Smooth muscle cell of the brain vasculature (primary cell): ENCODE data around the gene NDUFA7.
"Not testable (repeated sequence)": the region's sequence is repeated elsewhere in the genome, so short reads cannot be mapped to it uniquely, and the experiment has no call there.

Experiments used
- DNase-seq: peaks from one replicate; pipeline ENCODE4 v3.0.0-alpha.2; 2012; ENCODE audit warnings: low read depth, low spot score

The NDUFA7 gene

DNA sequence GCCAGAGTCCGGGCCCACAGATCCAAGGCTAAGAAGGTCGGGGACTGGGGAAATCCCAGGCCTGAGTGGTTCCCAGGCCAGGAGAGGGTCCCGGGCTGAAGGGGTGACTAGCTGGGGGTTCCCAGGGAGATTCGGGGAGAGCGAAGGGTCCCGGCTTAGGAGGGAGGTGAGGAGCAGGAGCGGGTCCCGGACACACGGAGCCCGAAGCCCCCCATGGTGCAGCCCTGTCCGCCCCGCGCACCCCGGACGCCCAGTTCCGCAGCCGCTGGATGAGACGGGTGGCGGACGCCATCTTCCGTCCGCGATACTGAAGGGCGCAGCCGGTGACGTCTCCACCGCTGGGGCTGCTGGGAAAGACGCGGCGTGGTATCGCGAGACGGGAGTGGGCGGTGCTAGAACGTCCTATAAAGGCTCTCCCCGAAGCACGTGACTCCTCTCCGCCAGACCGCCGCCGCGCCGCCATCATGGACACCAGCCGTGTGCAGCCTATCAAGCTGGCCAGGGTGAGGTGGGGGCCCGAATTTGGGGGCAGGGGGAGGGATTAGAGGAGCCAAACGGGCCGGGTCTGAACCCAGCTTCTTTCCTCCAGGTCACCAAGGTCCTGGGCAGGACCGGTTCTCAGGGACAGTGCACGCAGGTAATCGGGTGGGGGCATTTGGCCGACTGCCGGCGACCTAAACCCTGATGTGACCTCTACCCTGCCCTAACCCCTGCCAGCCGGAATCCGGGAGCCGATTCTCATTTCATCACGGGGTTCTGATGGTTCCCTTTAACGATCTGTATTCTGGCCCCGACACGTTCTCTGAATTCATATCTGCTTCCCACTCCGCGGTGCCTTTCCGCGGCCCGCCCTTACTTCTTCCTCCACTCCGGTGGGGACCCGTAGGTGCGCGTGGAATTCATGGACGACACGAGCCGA, at the start of gene NDUFA7, which contains the start of gene RPS28:
NDUFA7 (minus strand) TSS at position 309 of the 919 bp plus-strand sequence; CDS start at position 292, 17 bp downstream.
RPS28 (plus strand) TSS at position 430 of the 919 bp plus-strand sequence; CDS start at position 465, 35 bp downstream.
- peak; percentile 86 for DNase-seq

- DNase-seq: no peak
Observed at GRCh38 chr19:8370176-8371010, 49.2 kb upstream of the NDUFA7 start.

GRCh38 chr19:8367327-8368001, 46.3 kb upstream of the NDUFA7 start:
- peak; percentile 96 for DNase-seq

GRCh38 chr19:8366961-8367326, 45.8 kb upstream of the NDUFA7 start:
- DNase-seq: no peak

DNA sequence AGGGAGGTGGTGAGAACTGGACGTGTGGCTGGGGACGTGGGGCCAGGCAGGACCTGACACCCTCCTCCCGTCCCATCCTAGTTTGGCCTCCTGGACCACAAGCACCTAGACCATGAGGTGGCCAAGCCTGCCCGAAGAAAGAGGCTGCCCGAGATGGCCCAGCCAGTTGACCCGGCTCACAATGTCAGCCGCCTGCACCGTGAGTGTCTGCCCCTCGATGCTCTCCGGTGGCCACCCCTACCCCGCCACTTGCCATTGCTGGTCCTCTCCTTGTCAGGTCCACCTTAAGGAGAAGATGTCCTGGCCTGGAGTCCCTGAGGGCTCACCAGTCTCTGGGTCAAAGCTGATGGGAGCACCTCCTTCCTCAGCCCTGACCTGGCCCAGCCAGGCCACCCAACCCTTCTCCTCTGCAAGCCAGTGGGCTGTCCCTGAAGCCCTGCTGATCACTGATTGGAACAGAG, 45.0 kb upstream of the NDUFA7 start:
- DNase-seq: no peak

DNA sequence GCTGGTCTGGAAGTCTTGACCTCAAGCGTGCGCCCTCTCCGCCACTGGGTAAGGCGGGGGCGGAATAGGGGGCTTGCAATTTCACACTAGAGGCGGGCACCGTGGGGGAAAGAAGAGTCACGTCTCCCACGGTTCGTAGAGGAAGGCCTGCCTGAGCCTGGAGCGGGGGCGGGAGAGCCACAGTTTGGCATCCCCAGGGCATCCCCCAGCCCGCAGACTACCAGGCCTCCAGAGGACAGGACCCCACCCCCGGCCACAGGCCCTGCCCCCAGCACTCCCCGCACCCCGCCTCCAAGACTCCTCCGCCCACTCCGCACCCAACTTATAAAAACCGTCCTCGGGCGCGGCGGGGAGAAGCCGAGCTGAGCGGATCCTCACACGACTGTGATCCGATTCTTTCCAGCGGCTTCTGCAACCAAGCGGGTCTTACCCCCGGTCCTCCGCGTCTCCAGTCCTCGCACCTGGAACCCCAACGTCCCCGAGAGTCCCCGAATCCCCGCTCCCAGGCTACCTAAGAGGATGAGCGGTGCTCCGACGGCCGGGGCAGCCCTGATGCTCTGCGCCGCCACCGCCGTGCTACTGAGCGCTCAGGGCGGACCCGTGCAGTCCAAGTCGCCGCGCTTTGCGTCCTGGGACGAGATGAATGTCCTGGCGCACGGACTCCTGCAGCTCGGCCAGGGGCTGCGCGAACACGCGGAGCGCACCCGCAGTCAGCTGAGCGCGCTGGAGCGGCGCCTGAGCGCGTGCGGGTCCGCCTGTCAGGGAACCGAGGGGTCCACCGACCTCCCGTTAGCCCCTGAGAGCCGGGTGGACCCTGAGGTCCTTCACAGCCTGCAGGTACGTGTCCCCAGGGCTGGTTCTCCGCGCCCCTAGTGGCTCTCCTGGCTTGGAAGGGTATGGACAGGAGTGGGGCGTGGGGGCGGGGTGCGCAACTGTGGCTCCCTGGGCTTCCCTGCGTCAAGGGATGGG, 42.9 kb upstream of the NDUFA7 start, which contains the start of gene ANGPTL4:
ANGPTL4 (plus strand) TSS at position 353 of the 969 bp plus-strand sequence; CDS start at position 520, 167 bp downstream.
- no peak for DNase-seq

DNA sequence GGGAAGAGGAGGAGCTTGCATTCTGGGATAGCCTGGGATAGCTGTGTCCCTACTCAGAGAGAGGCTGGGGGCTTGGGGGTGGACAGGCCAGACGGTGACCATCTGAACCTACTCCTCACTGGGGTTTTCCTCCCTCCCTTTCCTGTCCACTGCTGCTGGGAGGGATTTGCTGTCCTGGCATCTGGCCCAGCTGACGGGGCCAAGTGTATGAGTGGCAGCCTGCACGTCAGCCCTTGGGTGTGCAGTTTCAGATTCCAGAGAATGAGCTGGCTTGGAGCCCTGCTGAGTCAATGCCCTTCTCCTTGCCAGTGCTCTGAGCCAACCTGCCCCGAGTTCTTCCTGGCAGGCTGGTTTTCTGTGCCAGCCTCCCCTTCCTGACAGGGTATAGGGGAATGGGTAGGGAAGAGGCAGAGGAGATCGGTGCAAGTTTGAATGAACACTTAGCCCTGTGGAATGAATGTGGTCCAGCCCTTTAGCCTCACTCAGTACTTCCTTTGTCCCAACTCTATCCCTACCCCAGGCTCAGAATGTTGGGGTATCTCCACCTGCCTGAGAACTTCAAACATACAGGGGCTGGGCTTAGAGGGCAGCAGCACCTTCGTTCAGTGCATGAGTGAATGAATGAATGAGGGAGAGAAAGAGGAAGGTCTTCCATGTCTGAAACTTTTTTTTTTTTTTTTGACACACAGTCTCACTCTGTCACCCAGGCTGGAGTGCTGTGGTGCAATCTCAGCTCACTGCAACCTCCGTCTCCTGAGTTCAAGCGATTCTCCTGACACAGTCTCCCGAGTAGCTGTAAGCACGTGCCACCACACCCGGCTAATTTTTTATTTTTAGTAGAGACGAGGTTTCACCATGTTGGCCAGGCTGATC, 41.0 kb upstream of the NDUFA7 start:
- DNase-seq: no peak

GRCh38 chr19:8360196-8360595, 39.0 kb upstream of the NDUFA7 start:
- no peak for DNase-seq

DNA sequence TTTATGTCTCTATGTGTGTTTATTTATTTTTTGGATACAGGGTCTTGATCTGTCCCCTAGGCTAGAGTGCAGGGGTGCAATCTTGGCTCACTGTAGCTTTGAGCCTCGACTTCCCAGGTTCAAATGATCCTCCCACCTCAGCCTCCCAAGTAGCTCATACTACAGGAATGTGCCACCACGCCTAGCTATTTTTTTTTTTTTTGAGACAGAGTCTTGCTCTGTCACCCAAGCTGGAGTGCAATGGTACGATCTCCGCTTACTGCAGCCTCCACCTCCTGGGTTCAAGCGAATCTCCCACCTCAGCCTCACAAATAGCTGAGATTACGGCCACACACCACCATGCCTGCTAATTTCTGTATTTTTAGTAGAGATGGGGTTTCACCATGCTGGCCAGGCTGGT, 37.8 kb upstream of the NDUFA7 start:
- DNase-seq: no peak

DNA sequence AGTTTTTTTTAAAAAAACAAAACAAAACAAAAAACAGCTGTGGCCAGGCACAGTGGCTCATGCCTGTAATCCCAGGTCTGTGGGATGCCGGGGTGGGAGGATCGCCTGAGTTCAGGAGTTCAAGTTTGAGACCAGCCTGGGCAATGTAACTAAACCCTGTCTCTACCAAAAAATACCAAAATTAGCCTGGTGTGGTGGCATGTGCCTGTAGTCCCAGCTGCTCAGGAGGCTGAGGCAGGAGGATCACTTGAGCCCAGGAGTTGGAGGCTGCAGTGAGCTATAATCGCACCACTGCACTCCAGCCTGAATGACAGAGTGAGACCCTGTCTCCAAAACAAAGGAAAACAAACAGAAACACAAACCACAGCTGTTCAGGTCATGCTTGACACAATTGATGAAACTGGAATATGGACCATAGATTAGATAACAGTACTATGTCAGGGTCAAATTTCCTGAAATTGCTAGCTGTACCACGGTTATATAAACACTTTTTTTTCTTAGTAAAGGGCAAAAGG, 35.9 kb upstream of the NDUFA7 start:
- no peak for DNase-seq

DNA sequence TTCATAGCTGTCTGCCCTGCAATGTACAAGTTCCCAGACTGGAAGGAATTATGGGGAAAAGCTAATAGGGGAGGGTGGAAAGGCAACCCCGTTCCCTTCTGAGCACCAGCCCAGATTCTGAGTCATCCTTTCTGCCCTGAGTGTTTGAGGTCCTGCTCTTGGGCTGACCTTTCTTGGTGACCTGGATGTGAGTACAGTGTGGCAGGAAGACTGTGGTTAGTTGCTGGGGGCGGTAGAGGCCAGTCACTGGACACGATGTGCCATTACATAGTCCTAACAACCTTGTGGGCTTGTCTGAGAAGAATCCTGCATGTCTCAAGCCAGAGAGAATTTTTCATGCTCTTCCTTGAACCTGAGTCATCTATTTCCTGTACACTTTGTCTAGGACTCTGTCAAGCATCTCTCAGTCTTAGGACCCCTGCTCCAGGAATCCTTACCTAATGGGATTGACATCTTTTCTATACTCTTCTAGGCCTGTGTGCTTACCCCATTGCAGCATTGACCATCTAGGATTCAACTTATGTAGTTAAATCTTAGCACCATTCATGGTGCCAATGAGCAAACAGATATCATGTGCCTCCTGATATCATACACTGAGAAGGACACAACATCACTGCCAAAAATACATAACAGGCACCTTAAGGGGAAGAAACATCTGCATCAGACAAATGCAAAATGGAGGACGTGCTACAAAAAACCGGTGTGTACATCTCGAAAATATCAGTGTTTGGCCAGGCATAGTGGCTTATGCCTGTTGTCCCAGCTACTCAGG, 34.6 kb upstream of the NDUFA7 start:
- DNase-seq: no peak

- DNase-seq: not testable (repeated sequence)
Observed at GRCh38 chr19:8352845-8353244, 31.7 kb upstream of the NDUFA7 start.

DNA sequence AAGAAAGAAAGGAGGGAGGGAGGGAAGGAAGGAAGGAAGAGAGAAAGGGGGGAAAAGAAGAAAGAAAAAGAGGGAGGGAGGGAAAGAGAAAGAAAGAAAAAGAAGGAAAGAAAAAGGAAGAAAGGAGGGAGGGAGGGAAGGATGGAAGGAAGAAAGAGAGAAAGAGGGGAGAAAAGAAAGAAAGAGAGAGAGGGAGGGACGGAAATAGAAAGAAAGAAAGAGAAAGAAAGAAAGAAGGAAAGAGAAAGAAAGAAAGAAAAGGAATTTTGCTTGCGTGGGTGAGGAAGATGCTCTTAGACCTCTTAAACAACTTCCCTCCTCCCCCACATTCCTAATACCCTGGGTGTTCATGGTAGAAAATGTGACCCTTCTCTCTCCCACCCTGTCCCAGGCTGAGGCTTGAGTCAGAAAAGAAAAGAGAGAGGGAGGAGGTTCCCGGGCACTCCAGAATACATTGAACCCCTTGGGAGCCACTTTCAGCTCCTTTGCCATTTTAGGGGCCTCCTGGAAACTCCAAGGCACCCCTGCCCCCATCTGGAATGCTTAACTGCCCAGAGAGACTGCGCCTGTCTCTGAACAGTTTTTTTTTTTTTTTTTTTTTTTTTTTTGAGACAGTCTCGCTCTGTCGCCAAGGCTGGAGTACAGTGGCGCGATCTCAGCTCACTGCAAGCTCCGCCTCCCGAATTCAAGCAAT, 31.1 kb upstream of the NDUFA7 start:
- DNase-seq: no peak

GRCh38 chr19:8349629-8350372, 28.6 kb upstream of the NDUFA7 start:
- DNase-seq: not testable (repeated sequence)

DNA sequence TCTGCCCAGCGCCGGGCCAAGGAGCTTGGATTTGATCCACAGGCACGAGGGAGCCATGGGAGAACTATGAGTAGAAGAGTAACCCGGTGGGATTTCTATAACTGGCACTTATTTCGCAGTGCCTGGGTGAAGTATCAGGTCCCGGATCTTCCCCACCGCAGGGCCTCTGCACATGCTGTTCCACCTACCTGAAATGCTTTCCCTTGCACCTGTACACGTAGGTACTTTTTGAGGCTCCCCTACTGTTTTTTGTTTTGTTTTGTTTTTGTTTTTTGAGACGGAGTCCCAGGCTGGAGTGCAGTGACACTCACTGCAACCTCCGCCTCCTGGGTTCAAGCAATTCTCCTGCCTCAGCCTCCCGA, 22.3 kb upstream of the NDUFA7 start:
- no peak for DNase-seq

DNA sequence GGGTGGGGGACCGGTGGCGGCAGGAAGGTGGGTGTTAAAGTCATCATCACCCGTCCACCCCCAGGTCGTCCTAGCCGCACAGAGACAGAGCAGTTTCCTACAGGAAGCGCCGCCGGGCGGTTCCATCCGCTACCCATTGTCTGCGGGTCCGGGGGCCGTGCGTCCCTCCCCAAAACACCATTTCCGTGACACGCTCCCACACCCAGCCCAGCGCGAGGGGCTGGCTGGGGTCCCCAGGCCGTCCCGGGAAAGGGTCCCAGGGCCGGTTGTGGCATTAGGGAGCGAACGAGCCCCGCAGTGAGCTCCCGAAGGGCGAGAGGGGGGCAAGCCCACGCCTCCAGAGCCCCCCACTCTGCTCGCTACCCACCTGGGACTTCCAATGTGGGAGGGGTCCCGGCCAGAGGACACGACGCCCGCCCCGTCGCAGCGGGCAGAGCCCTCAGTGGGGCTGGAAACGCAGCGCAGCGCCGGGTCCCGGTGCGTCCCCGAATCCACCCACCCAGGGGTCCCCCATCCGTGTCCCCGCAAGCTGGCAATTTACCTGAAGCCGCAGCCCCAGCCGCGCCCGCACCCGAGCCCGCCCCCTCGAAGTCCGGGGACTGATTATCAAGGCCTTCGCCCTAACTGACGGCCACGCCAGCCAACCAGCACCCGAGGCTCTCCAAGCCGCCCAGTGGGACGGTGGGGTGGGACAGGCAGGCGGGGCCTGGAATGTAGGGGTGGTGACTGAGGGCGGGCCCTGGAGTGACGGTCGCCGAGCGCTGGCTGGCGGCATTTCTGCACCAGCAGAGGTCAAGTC, 21.7 kb upstream of the NDUFA7 start, which contains the start of gene KANK3:
KANK3 (minus strand) TSS at position 579 of the 799 bp plus-strand sequence. CDS start 5,434 bp downstream, outside the sequence.
- no peak for DNase-seq
